Urinary bladder (tissue), 4 donors: Measurements from ENCODE around the gene LOXL1. TPM values are rescaled to one million over a fixed set of nuclear protein-coding genes. Genes with fewer than 3 reads are reported as not detected.

Source experiments
- DNase-seq: peaks from one replicate; pipeline ENCODE4 v3.0.0-alpha.2; 2015; ENCODE audit errors: extremely low spot score
- H3K27ac ChIP-seq: one replicate; pipeline ENCODE4 v1.5.1; 2013; ENCODE audit warnings: low read depth, mild to moderate bottlenecking, moderate library complexity
- H3K36me3 ChIP-seq: one replicate; pipeline ENCODE4 v1.6.1; 2013; ENCODE audit warnings: mild to moderate bottlenecking, moderate library complexity; ENCODE audit not compliant: insufficient read depth
- H3K4me1 ChIP-seq: one replicate; pipeline ENCODE4 v1.6.1; 2013; ENCODE audit warnings: mild to moderate bottlenecking, moderate library complexity; ENCODE audit not compliant: insufficient read depth
- H3K4me3 ChIP-seq: one replicate; pipeline ENCODE4 v1.5.1; 2013; ENCODE audit warnings: low read depth, low read length
- WGBS: extraction: QIAGEN DNeasy Blood & Tissue Kit; methylation state at CpG from one replicate; pipeline ENCODE4 v1.1.7; 2013; 5-methylcytosine and 5-hydroxymethylcytosine counted together
- polyA plus RNA-seq: library from polyadenylated mRNA; stranded (reverse); fragments of 200-250 nt; gene quantifications from one replicate; pipeline ENCODE4 v1.2.3, GENCODE V29; 2013
- total RNA-seq: library from RNA; depleted of rRNA; stranded (reverse); fragments of >200 nt; gene quantifications from one replicate; pipeline ENCODE4 v1.2.3, GENCODE V29; 2014
- donor health status: healthy with polysubstance abuse.
- donor health status: healthy.

LOXL1 gene
- total and polyA plus RNA-seq, 2 donors: 56.2 to 57.9 TPM

- DNase-seq: no peak
- no peak overlapping the region for H3K4me3 ChIP-seq
These were observed 34.6 kb upstream of the LOXL1 start for GRCh38 chr15:73891328-73892315.

GRCh38 chr15:73892446-73893226, 33.6 kb upstream of the LOXL1 start:
- no peaks in the 10 kb centered on the region for H3K36me3 ChIP-seq
- no peaks in the 10 kb centered on the region for H3K4me1 ChIP-seq
- WGBS: 94% methylated on average over 13 of the region's 13 CpGs
- H3K4me3 ChIP-seq: no peak overlapping the region
- DNase-seq: no peak
- H3K27ac ChIP-seq: no peak overlapping the region

More at GRCh38 chr15:73891328-73892315, 34.6 kb upstream of the LOXL1 start:
- 85% methylated on average over 11 of the region's 11 CpGs for WGBS
- H3K4me1 ChIP-seq: no peaks in the 10 kb centered on the region
- no peak overlapping the region for H3K27ac ChIP-seq
- no peaks in the 10 kb centered on the region for H3K36me3 ChIP-seq

- Histone ChIP-seq H3K36me3 (no peaks in the 10 kb centered on the region), H3K4me3 (no peak overlapping the region), H3K4me1 (no peaks in the 10 kb centered on the region), H3K27ac (no peak overlapping the region)
- WGBS: 81% methylated on average over 12 of the region's 12 CpGs
- no peak for DNase-seq
These were observed 32.0 kb upstream of the LOXL1 start for GRCh38 chr15:73894133-73894814.

- Histone ChIP-seq H3K4me3 (no peak overlapping the region), H3K27ac (no peak overlapping the region), H3K36me3 (no peaks in the 10 kb centered on the region), H3K4me1 (no peaks in the 10 kb centered on the region)
- WGBS: 77% methylated on average over 15 of the region's 15 CpGs
- DNase-seq: no peak
These were observed 28.6 kb upstream of the LOXL1 start for GRCh38 chr15:73897441-73898261.

- no peaks in the 10 kb centered on the region for H3K36me3 ChIP-seq
These were observed 26.8 kb upstream of the LOXL1 start for GRCh38 chr15:73899197-73900094.

GRCh38 chr15:73900095-73900712, 26.1 kb upstream of the LOXL1 start:
- 71% methylated on average over 10 of the region's 10 CpGs for WGBS

More at GRCh38 chr15:73899197-73900094, 26.8 kb upstream of the LOXL1 start:
- 57% methylated on average over 15 of the region's 15 CpGs for WGBS
- Histone ChIP-seq H3K4me3 (no peak overlapping the region), H3K27ac (no peak overlapping the region), H3K4me1 (no peaks in the 10 kb centered on the region)
- DNase-seq: no peak

GRCh38 chr15:73901126-73901810, 25.0 kb upstream of the LOXL1 start:
- Histone ChIP-seq H3K4me3 (no peak overlapping the region), H3K4me1 (no peaks in the 10 kb centered on the region), H3K36me3 (no peaks in the 10 kb centered on the region), H3K27ac (no peak overlapping the region)
- 96% methylated on average over 7 of the region's 7 CpGs for whole genome bisulfite sequencing
- DNase-seq: no peak

More at GRCh38 chr15:73900095-73900712, 26.1 kb upstream of the LOXL1 start:
- H3K4me1 ChIP-seq: no peaks in the 10 kb centered on the region
- no peak overlapping the region for H3K4me3 ChIP-seq
- no peak for DNase-seq
- no peak overlapping the region for H3K27ac ChIP-seq
- H3K36me3 ChIP-seq: no peaks in the 10 kb centered on the region

- no peak overlapping the region for H3K27ac ChIP-seq
- no peak for DNase-seq
- 68% methylated on average over 11 of the region's 11 CpGs for WGBS
- no peak overlapping the region for H3K4me3 ChIP-seq
- H3K4me1 ChIP-seq: no peaks in the 10 kb centered on the region
- no peaks in the 10 kb centered on the region for H3K36me3 ChIP-seq
These were observed 23.9 kb upstream of the LOXL1 start for GRCh38 chr15:73902121-73903020.

GRCh38 chr15:73904026-73904815, 22.0 kb upstream of the LOXL1 start:
- H3K4me3 ChIP-seq: no peak overlapping the region
- no peaks in the 10 kb centered on the region for H3K36me3 ChIP-seq
- H3K27ac ChIP-seq: no peak overlapping the region
- no peaks in the 10 kb centered on the region for H3K4me1 ChIP-seq
- WGBS: 89% methylated on average over 9 of the region's 9 CpGs
- no peak for DNase-seq

- H3K4me1 ChIP-seq: no peaks in the 10 kb centered on the region
- DNase-seq: no peak
- H3K36me3 ChIP-seq: no peaks in the 10 kb centered on the region
- no peak overlapping the region for H3K4me3 ChIP-seq
- 96% methylated on average over 3 of the region's 3 CpGs for WGBS
- H3K27ac ChIP-seq: no peak overlapping the region
These were observed 20.9 kb upstream of the LOXL1 start for GRCh38 chr15:73905225-73905827.
